Esophagus (tissue), 2 donors: Measurements from ENCODE around the gene MGRN1. TPM values are rescaled to one million over a fixed set of nuclear protein-coding genes. Genes with fewer than 3 reads are reported as not detected.

Source experiments
- H3K27ac ChIP-seq, 2 donors: one replicate each; pipeline ENCODE4 v1.5.1; 2013; ENCODE audit warnings: low read depth in 2 of 2, mild to moderate bottlenecking in 2 of 2, inconsistent platforms in 1 of 2, low read length in 1 of 2, moderate library complexity in 1 of 2
- H3K27me3 ChIP-seq, 2 donors: one replicate each; pipeline ENCODE4 v1.6.1; 2013; ENCODE audit warnings: low read length in 2 of 2, control low read depth in 1 of 2, mild to moderate bottlenecking in 1 of 2; ENCODE audit not compliant: insufficient read depth in 2 of 2, control insufficient read depth in 1 of 2
- H3K36me3 ChIP-seq, 2 donors: one replicate each; pipeline ENCODE4 v1.6.1; 2013; ENCODE audit warnings: low read length in 1 of 2; ENCODE audit not compliant: control insufficient read depth in 2 of 2, insufficient read depth in 2 of 2
- H3K4me1 ChIP-seq, 2 donors: one replicate each; pipeline ENCODE4 v1.6.1; 2013; ENCODE audit warnings: low read length in 1 of 2; ENCODE audit not compliant: control insufficient read depth in 2 of 2, insufficient read depth in 2 of 2
- H3K4me3 ChIP-seq, 2 donors: one replicate each; pipeline ENCODE4 v1.5.1; 2013; ENCODE audit warnings: low read length in 2 of 2, mild to moderate bottlenecking in 2 of 2, low read depth in 1 of 2, moderate library complexity in 1 of 2
- H3K9me3 ChIP-seq, 2 donors: one replicate each; pipeline ENCODE4 v1.6.1; 2013; ENCODE audit warnings: mild to moderate bottlenecking in 2 of 2, low read depth in 1 of 2, low read length in 1 of 2, moderate library complexity in 1 of 2; ENCODE audit not compliant: control insufficient read depth in 2 of 2, insufficient read depth in 1 of 2
- WGBS, 2 donors: extraction: QIAGEN DNeasy Blood & Tissue Kit; methylation state at CpG; one replicate each; pipeline ENCODE4 v1.1.7; 2013; 5-methylcytosine and 5-hydroxymethylcytosine counted together
- polyA plus RNA-seq, 2 donors: library from polyadenylated mRNA; stranded (reverse); fragments of 200-250 nt; gene quantifications; one replicate each; pipeline ENCODE4 v1.2.3, GENCODE V29; 2013
- donor health status: healthy with polysubstance abuse.
- donor health status: Bipolar disorder and iron deficiency.

The MGRN1 gene
- polyA plus RNA-seq, 2 donors: 10.9 to 15.1 TPM

- no peak overlapping the region for H3K27ac ChIP-seq
- peaks cover 16 to 19% of the 10 kb centered on the region in 2 donors for H3K4me1 ChIP-seq
- H3K9me3 ChIP-seq: no peaks in the 10 kb centered on the region
- WGBS, 2 donors: 62 to 65% methylated on average over 8 of the region's 8 CpGs
- no peak overlapping the region for H3K4me3 ChIP-seq
- no peaks in the 10 kb centered on the region for H3K36me3 ChIP-seq
- H3K27me3 ChIP-seq: no peaks in the 10 kb centered on the region
These were observed 5.8 kb upstream of the MGRN1 start for GRCh38 chr16:4618645-4619418.

- H3K27ac ChIP-seq: no peak overlapping the region
- H3K27me3 ChIP-seq: no peaks in the 10 kb centered on the region
- peaks cover 12 to 18% of the 10 kb centered on the region in 2 donors for H3K4me1 ChIP-seq
- H3K9me3 ChIP-seq: no peaks in the 10 kb centered on the region
- H3K4me3 ChIP-seq: no peak overlapping the region
- 80 to 82% methylated on average over 7 of the region's 7 CpGs for WGBS, 2 donors
- no peaks in the 10 kb centered on the region for H3K36me3 ChIP-seq
These were observed 1.0 kb upstream of the MGRN1 start for GRCh38 chr16:4623593-4623992.

GRCh38 chr16:4624827-4625559, 367 bp downstream of the MGRN1 start:
- Histone ChIP-seq H3K27ac (peak overlapping the region; percentile 93 to 98), H3K4me1 (peaks cover 6 to 14% of the 10 kb centered on the region in 2 donors), H3K9me3 (no peaks in the 10 kb centered on the region), H3K27me3 (no peaks in the 10 kb centered on the region), H3K36me3 (no peaks in the 10 kb centered on the region), H3K4me3 (peak overlapping the region; percentile 83 to 98)
- WGBS, 2 donors: 0 to 1% methylated on average over 70 to 80 of the region's 80 CpGs

GRCh38 chr16:4625560-4626159, 1.0 kb downstream of the MGRN1 start:
- H3K9me3 ChIP-seq: no peaks in the 10 kb centered on the region
- H3K4me1 ChIP-seq: peaks cover 6 to 14% of the 10 kb centered on the region in 2 donors
- peak overlapping the region; percentile 83 to 98 for H3K4me3 ChIP-seq
- H3K27ac ChIP-seq: peak overlapping the region; percentile 93 to 98
- WGBS, 2 donors: 8 to 9% methylated on average over 11 of the region's 11 CpGs
- no peaks in the 10 kb centered on the region for H3K36me3 ChIP-seq
- H3K27me3 ChIP-seq: no peaks in the 10 kb centered on the region

- 63 to 66% methylated on average over 6 of the region's 6 CpGs for WGBS, 2 donors
- no peak overlapping the region for H3K27ac ChIP-seq
- H3K4me3 ChIP-seq: peak overlapping the region; percentile 5 to 83
- peaks cover 6 to 14% of the 10 kb centered on the region in 2 donors for H3K4me1 ChIP-seq
- H3K36me3 ChIP-seq: no peaks in the 10 kb centered on the region
- H3K9me3 ChIP-seq: no peaks in the 10 kb centered on the region
- H3K27me3 ChIP-seq: no peaks in the 10 kb centered on the region
These were observed 1.8 kb downstream of the MGRN1 start for GRCh38 chr16:4626396-4626795.

- WGBS, 2 donors: 95 to 96% methylated on average over 9 of the region's 9 CpGs
- Histone ChIP-seq H3K36me3 (no peaks in the 10 kb centered on the region), H3K4me1 (peaks cover 6 to 14% of the 10 kb centered on the region in 2 donors), H3K4me3 (no peak overlapping the region), H3K27me3 (no peaks in the 10 kb centered on the region), H3K9me3 (no peaks in the 10 kb centered on the region), H3K27ac (no peak overlapping the region)
These were observed 3.7 kb downstream of the MGRN1 start for GRCh38 chr16:4628283-4628682.

GRCh38 chr16:4631444-4631843, 6.8 kb downstream of the MGRN1 start:
- whole genome bisulfite sequencing, 2 donors: 94 to 96% methylated on average over 1 of the region's 1 CpG
- Histone ChIP-seq H3K9me3 (no peaks in the 10 kb centered on the region), H3K4me3 (no peak overlapping the region), H3K27me3 (no peaks in the 10 kb centered on the region), H3K4me1 (peaks cover 3 to 7% of the 10 kb centered on the region in 2 donors), H3K27ac (no peak overlapping the region), H3K36me3 (peaks cover 0 to 10% of the 10 kb centered on the region in 2 donors)

- Histone ChIP-seq H3K4me3 (no peak overlapping the region), H3K36me3 (peaks cover 5 to 15% of the 10 kb centered on the region in 2 donors), H3K9me3 (no peaks in the 10 kb centered on the region), H3K27ac (no peak overlapping the region), H3K4me1 (peaks cover 2 to 3% of the 10 kb centered on the region in 2 donors), H3K27me3 (no peaks in the 10 kb centered on the region)
- 93 to 95% methylated on average over 20 of the region's 20 CpGs for WGBS, 2 donors
These were observed 9.4 kb downstream of the MGRN1 start for GRCh38 chr16:4633910-4634635.

- Histone ChIP-seq H3K4me3 (no peak overlapping the region), H3K36me3 (peaks cover 5 to 17% of the 10 kb centered on the region in 2 donors), H3K4me1 (peaks cover 2 to 3% of the 10 kb centered on the region in 2 donors), H3K27ac (no peak overlapping the region), H3K9me3 (no peaks in the 10 kb centered on the region), H3K27me3 (no peaks in the 10 kb centered on the region)
- whole genome bisulfite sequencing, 2 donors: 89 to 91% methylated on average over 12 of the region's 12 CpGs
These were observed 10.1 kb downstream of the MGRN1 start for GRCh38 chr16:4634768-4635167.
